Neural progenitor cell (in vitro differentiated cells): Measurements from ENCODE around the gene HSF2BP.
"Not testable (repeated sequence)": the region's sequence is repeated elsewhere in the genome, so short reads cannot be mapped to it uniquely, and the experiment has no call there.

Experiments used
- EZH2 ChIP-seq: fragments of 200-600 bp; sonication (generic); IDR thresholded peaks from 2 replicates; pipeline ENCODE4 v1.6.1; 2017; ENCODE audit warnings: antibody characterized with exemption, mild to moderate bottlenecking, moderate library complexity
- TF ChIP-seq, protein P1 (sequence below): fragments of 200-600 bp; sonication (generic); IDR thresholded peaks from 2 replicates; pipeline ENCODE4 v1.5.1; 2017; ENCODE audit warnings: antibody characterized with exemption, mild to moderate bottlenecking

DNA sequence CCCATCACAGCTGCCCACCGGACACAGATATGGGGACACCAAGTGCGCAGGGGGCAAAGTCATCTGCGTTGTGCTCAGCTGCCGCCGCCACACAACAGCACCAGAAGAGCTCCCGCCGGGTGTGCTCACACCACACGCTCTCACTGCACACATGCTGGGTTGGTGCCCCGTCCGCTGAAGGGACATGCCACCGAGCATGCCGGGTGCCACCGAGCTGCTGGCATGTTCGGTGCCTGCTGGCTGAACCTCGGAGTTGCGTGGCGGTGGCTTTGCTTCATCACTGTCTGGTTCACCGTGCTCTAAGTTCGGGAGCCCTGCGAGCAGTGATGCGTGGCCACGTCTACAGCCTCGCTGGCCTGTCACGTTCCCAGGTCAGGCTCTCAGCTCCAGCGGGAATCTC, 174.3 kb downstream of the HSF2BP start:
- TF ChIP-seq, protein P1, sequence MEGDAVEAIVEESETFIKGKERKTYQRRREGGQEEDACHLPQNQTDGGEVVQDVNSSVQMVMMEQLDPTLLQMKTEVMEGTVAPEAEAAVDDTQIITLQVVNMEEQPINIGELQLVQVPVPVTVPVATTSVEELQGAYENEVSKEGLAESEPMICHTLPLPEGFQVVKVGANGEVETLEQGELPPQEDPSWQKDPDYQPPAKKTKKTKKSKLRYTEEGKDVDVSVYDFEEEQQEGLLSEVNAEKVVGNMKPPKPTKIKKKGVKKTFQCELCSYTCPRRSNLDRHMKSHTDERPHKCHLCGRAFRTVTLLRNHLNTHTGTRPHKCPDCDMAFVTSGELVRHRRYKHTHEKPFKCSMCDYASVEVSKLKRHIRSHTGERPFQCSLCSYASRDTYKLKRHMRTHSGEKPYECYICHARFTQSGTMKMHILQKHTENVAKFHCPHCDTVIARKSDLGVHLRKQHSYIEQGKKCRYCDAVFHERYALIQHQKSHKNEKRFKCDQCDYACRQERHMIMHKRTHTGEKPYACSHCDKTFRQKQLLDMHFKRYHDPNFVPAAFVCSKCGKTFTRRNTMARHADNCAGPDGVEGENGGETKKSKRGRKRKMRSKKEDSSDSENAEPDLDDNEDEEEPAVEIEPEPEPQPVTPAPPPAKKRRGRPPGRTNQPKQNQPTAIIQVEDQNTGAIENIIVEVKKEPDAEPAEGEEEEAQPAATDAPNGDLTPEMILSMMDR, result not testable (repeated sequence)
- TF ChIP-seq EZH2, result not testable (repeated sequence)
